Mesenchymal stem cell (in vitro differentiated cells and primary cell): Measurements from ENCODE around the gene CAPN2.

Experiments used
- DNase-seq: peaks from one replicate; pipeline ENCODE4 v3.0.0-alpha.2; 2013
- H2AFZ ChIP-seq: one replicate; pipeline ENCODE4 v1.6.1; 2013; ENCODE audit warnings: low read depth, mild to moderate bottlenecking, control low read depth, inconsistent platforms, low read length, moderate library complexity
- H2AK5ac ChIP-seq: 2 replicates; pipeline ENCODE4 v1.6.1; 2013; ENCODE audit warnings: low read length, moderate library complexity, mild to moderate bottlenecking, inconsistent platforms; ENCODE audit not compliant: severe bottlenecking
- H2BK120ac ChIP-seq: one replicate; pipeline ENCODE4 v1.6.1; 2013; ENCODE audit warnings: low read depth, mild to moderate bottlenecking, inconsistent platforms, low read length, moderate library complexity
- H2BK12ac ChIP-seq, 2 experiments: one replicate each; pipeline ENCODE4 v1.6.1; 2013; ENCODE audit warnings: inconsistent platforms in 2 of 2, low read length in 2 of 2, mild to moderate bottlenecking in 2 of 2, moderate library complexity in 2 of 2, control low read depth in 1 of 2
- H2BK15ac ChIP-seq: one replicate; pipeline ENCODE4 v1.6.1; 2013; ENCODE audit warnings: mild to moderate bottlenecking, low read depth, inconsistent platforms; ENCODE audit not compliant: poor library complexity, severe bottlenecking
- H2BK5ac ChIP-seq: 2 replicates; pipeline ENCODE4 v1.6.1; 2013; ENCODE audit warnings: low read depth, mild to moderate bottlenecking, low read length, control low read depth, inconsistent platforms; ENCODE audit not compliant: poor library complexity, severe bottlenecking
- H3K14ac ChIP-seq, 2 experiments: one replicate each; pipeline ENCODE4 v1.6.1; 2013; ENCODE audit warnings: inconsistent platforms in 2 of 2, low read length in 2 of 2, control low read depth in 1 of 2, mild to moderate bottlenecking in 1 of 2, moderate library complexity in 1 of 2
- H3K18ac ChIP-seq, 2 experiments: one replicate each; pipeline ENCODE4 v1.6.1; 2013; ENCODE audit warnings: inconsistent platforms in 2 of 2, low read length in 2 of 2, control low read depth in 1 of 2, low read depth in 1 of 2, mild to moderate bottlenecking in 1 of 2
- H3K23ac ChIP-seq, 2 experiments: one replicate each; pipeline ENCODE4 v1.6.1; 2013; ENCODE audit warnings: inconsistent platforms in 2 of 2, low read length in 2 of 2, mild to moderate bottlenecking in 2 of 2, moderate library complexity in 2 of 2, control low read depth in 1 of 2
- H3K27ac ChIP-seq: 2 replicates; pipeline ENCODE4 v1.5.1; 2013; ENCODE audit warnings: mild to moderate bottlenecking, moderate library complexity, low read length, control low read depth, inconsistent platforms; ENCODE audit not compliant: poor library complexity, severe bottlenecking
- H3K27me3 ChIP-seq, 2 experiments: 2 replicates each; pipeline versions ENCODE4 v1.6.1 to v1.7.0; 2013; ENCODE audit warnings: low read length in 2 of 2, mild to moderate bottlenecking in 2 of 2, moderate library complexity in 2 of 2, control low read depth in 1 of 2, inconsistent platforms in 1 of 2; ENCODE audit not compliant: control insufficient read depth in 1 of 2, insufficient read depth in 1 of 2
- H3K36me3 ChIP-seq, 2 experiments: 2 replicates each; pipeline versions ENCODE4 v1.6.1 to v1.7.0; 2013; ENCODE audit warnings: low read length in 2 of 2, control low read depth in 1 of 2, inconsistent platforms in 1 of 2, low read depth in 1 of 2, mild to moderate bottlenecking in 1 of 2; ENCODE audit not compliant: insufficient read depth in 2 of 2, control insufficient read depth in 1 of 2
- H3K4ac ChIP-seq, 2 experiments: one replicate each; pipeline ENCODE4 v1.6.1; 2013; ENCODE audit warnings: inconsistent platforms in 2 of 2, low read length in 2 of 2, mild to moderate bottlenecking in 2 of 2, moderate library complexity in 2 of 2, control low read depth in 1 of 2, low read depth in 1 of 2
- H3K4me1 ChIP-seq: 2 replicates; pipeline ENCODE4 v1.6.1; 2013; ENCODE audit warnings: low read depth, low read length, control low read depth; ENCODE audit not compliant: control insufficient read depth, insufficient read depth
- H3K4me2 ChIP-seq: 2 replicates; pipeline ENCODE4 v1.6.1; 2013; ENCODE audit warnings: low read length, mild to moderate bottlenecking, inconsistent platforms; ENCODE audit not compliant: poor library complexity, severe bottlenecking
- H3K4me3 ChIP-seq, 2 experiments: 2 replicates each; pipeline versions ENCODE4 v1.5.1 to v1.7.0; 2013; ENCODE audit warnings: low read length in 2 of 2, mild to moderate bottlenecking in 2 of 2, control low read depth in 1 of 2, low read depth in 1 of 2; ENCODE audit not compliant: insufficient read depth in 1 of 2
- H3K79me1 ChIP-seq: replicated peaks from 2 replicates; pipeline ENCODE4 v1.6.1; 2013; ENCODE audit warnings: mild to moderate bottlenecking, control low read depth, low read length, inconsistent platforms; ENCODE audit not compliant: poor library complexity, severe bottlenecking
- H3K9ac ChIP-seq: 2 replicates; pipeline ENCODE4 v1.7.0; 2013; ENCODE audit warnings: mild to moderate bottlenecking, low read length, moderate library complexity
- H3K9me3 ChIP-seq: 2 replicates; pipeline ENCODE4 v1.7.0; 2013; ENCODE audit warnings: mild to moderate bottlenecking, low read length; ENCODE audit not compliant: control insufficient read depth
- H4K8ac ChIP-seq: one replicate; pipeline ENCODE4 v1.6.1; 2013; ENCODE audit warnings: inconsistent platforms, mild to moderate bottlenecking, low read length, moderate library complexity
- H4K91ac ChIP-seq: one replicate; pipeline ENCODE4 v1.6.1; 2013; ENCODE audit warnings: mild to moderate bottlenecking, low read length, inconsistent platforms
- WGBS: methylation state at CpG from one replicate; pipeline ENCODE4 v1.1.7; 2013; ENCODE audit warnings: mixed read lengths; 5-methylcytosine and 5-hydroxymethylcytosine counted together

The CAPN2 gene

GRCh38 chr1:223721658-223722607 lies 9.6 kb downstream of the CAPN2 start:
- H3K14ac ChIP-seq = no peak overlapping the region
- H3K4me2 ChIP-seq = no peak overlapping the region
- H3K79me1 ChIP-seq = no peaks in the 10 kb centered on the region
- H3K23ac ChIP-seq = peak overlapping the region in 1 of 2 experiments; percentile 16
- H2BK120ac ChIP-seq = peak overlapping the region; percentile 67
- 86% methylated on average over 2 of the region's 5 CpGs for WGBS
- peak overlapping the region; percentile 1 to 88 for H3K18ac ChIP-seq
- H3K36me3 ChIP-seq = peaks cover 49 to 85% of the 10 kb centered on the region in 2 experiments
- peak overlapping the region; percentile 83 for H2AK5ac ChIP-seq
- H2BK12ac ChIP-seq = peak overlapping the region; percentile 60 to 75
- H4K91ac ChIP-seq = peak overlapping the region; percentile 79
- peak overlapping the region; percentile 45 for H4K8ac ChIP-seq
- H3K4me3 ChIP-seq = no peak overlapping the region
- H2BK5ac ChIP-seq = no peak overlapping the region
- peak overlapping the region; percentile 89 for H3K27ac ChIP-seq
- no peak overlapping the region for H2AFZ ChIP-seq
- peak overlapping the region; percentile 31 for H2BK15ac ChIP-seq
- no peaks in the 10 kb centered on the region for H3K27me3 ChIP-seq
- H3K9me3 ChIP-seq = no peaks in the 10 kb centered on the region
- H3K9ac ChIP-seq = peak overlapping the region; percentile 79
- DNase-seq = no peak
- peaks cover 38% of the 10 kb centered on the region for H3K4me1 ChIP-seq
- H3K4ac ChIP-seq = peak overlapping the region in 1 of 2 experiments; percentile 96

DNA sequence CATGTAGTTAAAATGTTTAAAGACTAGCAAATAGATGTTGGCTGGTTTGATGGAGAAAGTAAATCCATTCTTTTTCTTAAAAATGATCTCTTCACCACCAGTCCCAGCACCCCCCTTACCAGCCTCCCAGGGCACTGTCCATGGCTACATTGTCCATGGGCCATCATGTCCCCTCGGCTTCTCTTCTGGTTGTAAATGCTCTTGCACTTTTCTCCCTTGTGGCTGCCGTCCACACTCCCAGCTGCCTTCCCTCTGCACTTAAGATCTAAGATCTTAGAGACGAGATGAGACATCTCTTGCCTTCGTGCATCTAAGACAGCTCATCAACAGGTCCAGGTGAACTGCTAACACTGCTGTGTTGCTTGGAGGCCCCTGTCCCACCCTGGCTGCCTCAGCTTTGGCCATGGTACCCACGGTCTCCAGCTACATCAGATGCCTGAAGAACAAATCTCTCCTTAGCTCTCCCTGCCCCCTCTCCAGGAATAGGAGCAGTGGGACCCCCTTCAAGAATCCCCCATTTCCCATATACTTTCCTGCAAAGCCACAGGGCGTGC lies 11.1 kb downstream of the CAPN2 start:
- Histone ChIP-seq H3K27ac (no peak overlapping the region), H3K9me3 (no peaks in the 10 kb centered on the region), H4K91ac (no peak overlapping the region), H2BK12ac (peak overlapping the region in 1 of 2 experiments; percentile 8), H3K18ac (peak overlapping the region in 1 of 2 experiments; percentile 3), H2BK15ac (no peak overlapping the region), H3K36me3 (peaks cover 44 to 79% of the 10 kb centered on the region in 2 experiments), H3K14ac (no peak overlapping the region), H2AK5ac (no peak overlapping the region), H3K4me1 (peaks cover 40% of the 10 kb centered on the region), H2AFZ (no peak overlapping the region), H3K4ac (peak overlapping the region in 1 of 2 experiments; percentile 1), H3K4me3 (no peak overlapping the region), H3K4me2 (no peak overlapping the region), H3K23ac (no peak overlapping the region), H4K8ac (peak overlapping the region; percentile 75), H3K9ac (peak overlapping the region; percentile 79), H3K27me3 (no peaks in the 10 kb centered on the region), H2BK5ac (no peak overlapping the region), H2BK120ac (peak overlapping the region; percentile 0), H3K79me1 (no peaks in the 10 kb centered on the region)
- WGBS = 84% methylated on average over 6 of the region's 6 CpGs
- no peak for DNase-seq

GRCh38 chr1:223724376-223724775 lies 12.0 kb downstream of the CAPN2 start:
- peak overlapping the region; percentile 57 for H4K91ac ChIP-seq
- H4K8ac ChIP-seq = no peak overlapping the region
- H3K79me1 ChIP-seq = no peaks in the 10 kb centered on the region
- H2BK12ac ChIP-seq = no peak overlapping the region
- H3K4me3 ChIP-seq = no peak overlapping the region
- peak; percentile 85 for DNase-seq
- peak overlapping the region; percentile 65 for H2BK15ac ChIP-seq
- H3K23ac ChIP-seq = no peak overlapping the region
- H3K9ac ChIP-seq = peak overlapping the region; percentile 79
- WGBS = 27% methylated on average over 3 of the region's 4 CpGs
- H2AK5ac ChIP-seq = no peak overlapping the region
- H3K18ac ChIP-seq = no peak overlapping the region
- H3K4ac ChIP-seq = no peak overlapping the region
- peaks cover 40% of the 10 kb centered on the region for H3K4me1 ChIP-seq
- no peak overlapping the region for H3K27ac ChIP-seq
- H2AFZ ChIP-seq = no peak overlapping the region
- H3K36me3 ChIP-seq = peaks cover 50 to 79% of the 10 kb centered on the region in 2 experiments
- no peaks in the 10 kb centered on the region for H3K9me3 ChIP-seq
- no peak overlapping the region for H2BK120ac ChIP-seq
- no peak overlapping the region for H3K14ac ChIP-seq
- H2BK5ac ChIP-seq = no peak overlapping the region
- no peak overlapping the region for H3K4me2 ChIP-seq
- no peaks in the 10 kb centered on the region for H3K27me3 ChIP-seq

GRCh38 chr1:223725578-223725977 lies 13.2 kb downstream of the CAPN2 start:
- Histone ChIP-seq H3K9ac (peak overlapping the region; percentile 86), H2BK120ac (peak overlapping the region; percentile 9), H2BK12ac (peak overlapping the region in 1 of 2 experiments; percentile 37), H4K91ac (no peak overlapping the region), H4K8ac (no peak overlapping the region), H3K18ac (peak overlapping the region in 1 of 2 experiments; percentile 68), H3K4me3 (no peak overlapping the region), H2BK5ac (no peak overlapping the region), H3K27ac (peak overlapping the region; percentile 62), H2AK5ac (peak overlapping the region; percentile 3), H3K36me3 (peaks cover 42 to 67% of the 10 kb centered on the region in 2 experiments), H3K14ac (peak overlapping the region in 1 of 2 experiments; percentile 0), H3K27me3 (no peaks in the 10 kb centered on the region), H3K9me3 (no peaks in the 10 kb centered on the region), H2AFZ (no peak overlapping the region), H3K4ac (peak overlapping the region in 1 of 2 experiments; percentile 75), H3K79me1 (no peaks in the 10 kb centered on the region), H3K4me2 (no peak overlapping the region), H3K23ac (no peak overlapping the region), H2BK15ac (no peak overlapping the region), H3K4me1 (peaks cover 35% of the 10 kb centered on the region)
- DNase-seq = no peak
- 84% methylated on average over 8 of the region's 8 CpGs for WGBS
